PC-3 (cell line): ENCODE results near the gene TMEM59. TPM values are rescaled to one million over a fixed set of nuclear protein-coding genes. Genes with fewer than 3 reads are reported as not detected.
"Not testable (repeated sequence)": the region's sequence is repeated elsewhere in the genome, so short reads cannot be mapped to it uniquely, and the experiment has no call there.

Experiments
- ATAC-seq: fragments of 200-7000 bp; cut with Tn5 transposase; 2 replicates; pipeline ENCODE4 v1.9.1; 2020; ENCODE audit warnings: mild to moderate bottlenecking, moderate library complexity
- BruUV-seq: library from RNA; stranded (reverse); fragments of 400-500 nt; replicated peaks from 2 replicates; lab custom pipeline; 2021; lab: Mats Ljungman, UMichigan
- CTCF ChIA-PET: fragments of 300-600 bp; sonication (Branson Sonifier 250); formaldehyde crosslinking; loops from one replicate; lab custom pipeline; 2022; ENCODE audit warnings: antibody characterized with exemption; lab: Charles Lee
- POLR2A ChIA-PET: fragments of 300-600 bp; sonication (Branson Sonifier 250); formaldehyde crosslinking; loops from one replicate; lab custom pipeline; 2022; ENCODE audit warnings: antibody characterized with exemption; ENCODE audit not compliant: unreplicated experiment; lab: Charles Lee
- DNase-seq: peaks from one replicate; pipeline ENCODE4 v3.0.0-alpha.2; 2015
- H2AFZ ChIP-seq: fragments of 300-600 bp; sonication (generic); 2 replicates; pipeline ENCODE4 v1.6.0; 2016; ENCODE audit warnings: antibody characterized with exemption, low read length
- H3F3A ChIP-seq: fragments of 300-600 bp; sonication (generic); one replicate; pipeline ENCODE4 v1.6.0; 2017; ENCODE audit warnings: antibody characterized with exemption, low read length, control low read depth, mild to moderate bottlenecking; ENCODE audit not compliant: unreplicated experiment
- H3K27ac ChIP-seq: fragments of 300-600 bp; sonication (generic); 2 replicates; pipeline ENCODE4 v1.5.1; 2016; ENCODE audit warnings: mild to moderate bottlenecking, low read length
- H3K27me3 ChIP-seq: fragments of 300-600 bp; sonication (generic); 2 replicates; pipeline ENCODE4 v1.6.1; 2016; ENCODE audit warnings: low read length, mixed read lengths
- H3K36me3 ChIP-seq: fragments of 300-600 bp; sonication (generic); 2 replicates; pipeline ENCODE4 v1.6.1; 2016; ENCODE audit warnings: low read depth, mixed run types, low read length, mixed read lengths
- H3K4me1 ChIP-seq: fragments of 300-600 bp; sonication (generic); 2 replicates; pipeline ENCODE4 v1.5.1; 2016; ENCODE audit warnings: low read length; ENCODE audit not compliant: insufficient read depth
- H3K4me2 ChIP-seq: fragments of 300-600 bp; sonication (generic); 2 replicates; pipeline ENCODE4 v1.6.0; 2016; ENCODE audit warnings: low read length
- H3K4me3 ChIP-seq: fragments of 300-600 bp; sonication (generic); 2 replicates; pipeline ENCODE4 v1.5.1; 2016; ENCODE audit warnings: mild to moderate bottlenecking, low read length, mixed read lengths
- H3K79me2 ChIP-seq: fragments of 300-600 bp; sonication (generic); 2 replicates; pipeline ENCODE4 v1.6.1; 2017; ENCODE audit warnings: low read length, mixed read lengths
- H3K9ac ChIP-seq: fragments of 300-600 bp; sonication (generic); 2 replicates; pipeline ENCODE4 v1.6.0; 2016; ENCODE audit warnings: mild to moderate bottlenecking, low read length
- H3K9me2 ChIP-seq: fragments of 300-600 bp; sonication (generic); replicated peaks from 2 replicates; pipeline ENCODE4 v1.6.1; 2016; ENCODE audit warnings: mixed run types, low read length, mixed read lengths
- H3K9me3 ChIP-seq: fragments of 300-600 bp; sonication (generic); 2 replicates; pipeline ENCODE4 v1.6.1; 2016; ENCODE audit warnings: low read length, mixed read lengths
- H4K20me1 ChIP-seq: fragments of 300-600 bp; sonication (generic); 2 replicates; pipeline ENCODE4 v1.6.1; 2016; ENCODE audit warnings: low read length, mixed read lengths
- CTCF ChIP-seq: fragments of 300-600 bp; sonication (generic); conservative IDR thresholded peaks from 2 replicates; pipeline ENCODE4 v1.5.1; 2017; ENCODE audit warnings: antibody characterized with exemption, low read depth, mild to moderate bottlenecking, low read length
- EZH2 ChIP-seq: fragments of 300-600 bp; sonication (generic); IDR thresholded peaks from one replicate; pipeline ENCODE4 v1.6.1; 2017; ENCODE audit warnings: antibody characterized with exemption, mild to moderate bottlenecking, low read length; ENCODE audit not compliant: unreplicated experiment
- EZH2phosphoT487 ChIP-seq: fragments of 300-600 bp; sonication (generic); IDR thresholded peaks from 2 replicates; pipeline ENCODE4 v1.6.1; 2018; ENCODE audit warnings: mild to moderate bottlenecking, antibody characterized with exemption, low read length, borderline replicate concordance
- intact Hi-C: fragments of 100-400 bp; cut with micrococcal nuclease; formaldehyde crosslinking; loops from 2 replicates; pipeline ENCODE4 v1.9.0; 2023
- total RNA-seq: library from RNA; depleted of rRNA; stranded (reverse); fragments of >200 nt; gene quantifications from 2 replicates; pipeline ENCODE4 v1.2.3, GENCODE V29; 2014

TMEM59 gene
- total RNA-seq, 1 experiment from 2014 or later, result 133 TPM

- no peaks in the 10 kb centered on the region for H3K9me2 ChIP-seq
- H3K4me3 ChIP-seq, result no peak overlapping the region
- H3K27ac ChIP-seq, result no peak overlapping the region
- intact Hi-C loops, result no loop called here
- no TSS peak for BruUV-seq
- no peak overlapping the region for H3K9ac ChIP-seq
- TF ChIP-seq CTCF (no peak), EZH2phosphoT487 (no peak), EZH2 (no peak)
- no peak overlapping the region for H2AFZ ChIP-seq
- no peaks in the 10 kb centered on the region for H4K20me1 ChIP-seq
- no peak for ATAC-seq
- H3K36me3 ChIP-seq, result no peaks in the 10 kb centered on the region
- H3K27me3 ChIP-seq, result no peaks in the 10 kb centered on the region
- no peak for DNase-seq
- ChIA-PET POLR2A (interaction anchor here (0.6 kb wide), 1 partner anchor 1593 kb away, joined by 3 read pairs; no protein-coding TSS in a partner anchor), CTCF (no interaction called here)
- H3F3A ChIP-seq, result no peaks in the 10 kb centered on the region
- no peak overlapping the region for H3K4me2 ChIP-seq
- H3K9me3 ChIP-seq, result no peaks in the 10 kb centered on the region
- H3K4me1 ChIP-seq, result no peaks in the 10 kb centered on the region
- no peaks in the 10 kb centered on the region for H3K79me2 ChIP-seq
Measured at GRCh38 chr1:53998223-53998622, 54.8 kb downstream of the TMEM59 start.

DNA sequence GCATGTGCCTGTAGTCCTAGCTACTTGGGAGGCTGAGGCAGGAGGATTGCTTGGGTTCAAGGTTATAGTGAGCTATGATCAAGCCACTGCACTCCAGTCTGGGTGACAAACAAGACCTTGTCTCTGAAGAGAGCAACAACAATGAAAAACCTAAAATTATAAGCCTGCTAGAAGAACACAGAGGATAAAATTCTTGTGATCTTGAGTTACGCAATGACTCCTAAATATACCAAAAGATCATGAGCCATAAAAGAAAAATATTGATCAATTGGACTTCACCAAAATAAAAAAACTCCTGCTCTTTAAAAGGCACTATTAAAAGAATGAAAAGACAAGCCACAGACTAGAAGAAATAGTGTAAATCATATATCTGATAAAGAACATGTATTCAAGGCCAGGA, 57.3 kb downstream of the TMEM59 start:
- intact Hi-C loops, result no loop called here
- Histone ChIP-seq H3K27me3 (no peaks in the 10 kb centered on the region), H2AFZ (no peak overlapping the region), H3K4me2 (no peak overlapping the region), H4K20me1 (no peaks in the 10 kb centered on the region), H3K27ac (no peak overlapping the region), H3K9me3 (no peaks in the 10 kb centered on the region), H3K9ac (no peak overlapping the region), H3F3A (no peaks in the 10 kb centered on the region), H3K36me3 (no peaks in the 10 kb centered on the region), H3K4me3 (no peak overlapping the region), H3K9me2 (no peaks in the 10 kb centered on the region), H3K4me1 (no peaks in the 10 kb centered on the region), H3K79me2 (no peaks in the 10 kb centered on the region)
- ATAC-seq (no peak), DNase-seq (no peak)
- no TSS peak for BruUV-seq
- ChIA-PET CTCF (no interaction called here), POLR2A (no interaction called here)
- TF ChIP-seq EZH2phosphoT487, result no peak
- no peak for TF ChIP-seq EZH2
- no peak for TF ChIP-seq CTCF

- H3K9me2 ChIP-seq, H3K9me3 ChIP-seq, H2AFZ ChIP-seq, H3F3A ChIP-seq, H3K27ac ChIP-seq, H3K4me1 ChIP-seq, H4K20me1 ChIP-seq, BruUV-seq, DNase-seq, POLR2A ChIA-PET, H3K27me3 ChIP-seq, CTCF ChIA-PET, H3K4me3 ChIP-seq, H3K79me2 ChIP-seq, ATAC-seq, H3K36me3 ChIP-seq, H3K4me2 ChIP-seq, intact Hi-C loops, H3K9ac ChIP-seq: not testable (repeated sequence)
Measured at GRCh38 chr1:53994516-53994915, 58.5 kb downstream of the TMEM59 start.
